Measurements from ENCODE around the gene ANKRD34A.

ANKRD34A gene

DNA sequence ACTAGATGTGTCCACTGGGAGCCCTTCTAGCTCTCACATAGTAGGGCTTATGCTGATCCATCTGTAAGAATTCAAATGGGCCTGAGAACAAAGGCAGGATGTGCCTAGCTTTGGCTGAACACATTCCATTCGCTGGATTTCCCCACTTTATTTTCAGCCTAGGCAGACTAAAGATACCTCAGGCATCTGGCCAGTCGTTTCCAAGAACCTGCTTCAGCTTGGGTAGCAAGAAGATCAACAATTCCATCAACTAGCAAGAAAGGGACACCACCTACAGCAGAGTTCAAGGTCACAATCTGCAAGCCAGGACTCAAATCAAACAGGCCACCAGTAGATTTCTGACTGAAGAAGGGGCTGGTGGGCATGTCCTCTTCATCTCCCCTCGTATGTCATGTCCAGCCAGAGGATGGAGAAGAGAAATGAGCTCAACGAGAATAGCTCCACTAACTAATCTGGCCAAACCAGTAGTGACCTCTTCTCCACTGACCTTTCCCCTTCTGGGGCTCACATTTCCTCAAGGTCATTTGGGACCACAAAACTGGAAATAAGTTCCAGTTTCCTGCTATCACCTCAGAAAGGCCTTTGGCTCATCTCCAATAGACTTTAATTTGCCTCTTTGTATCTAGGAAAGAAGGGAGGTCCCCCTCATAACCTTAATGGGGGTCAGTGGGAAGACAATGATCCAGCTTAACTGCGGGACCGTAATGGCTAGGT is 17.8 kb upstream of the ANKRD34A start:
- H3K4me1 Mint-ChIP-seq = no peaks in the 10 kb centered on the region
- ATAC-seq (no peak), DNase-seq (no peak)
- peak overlapping the region; percentile 22 to 40 for H3K4me3 Mint-ChIP-seq
- peak overlapping the region; percentile 67 to 68 for H3K27ac Mint-ChIP-seq
- no peaks in the 10 kb centered on the region for H3K9me3 Mint-ChIP-seq
- no peaks in the 10 kb centered on the region for H3K27me3 Mint-ChIP-seq

DNA sequence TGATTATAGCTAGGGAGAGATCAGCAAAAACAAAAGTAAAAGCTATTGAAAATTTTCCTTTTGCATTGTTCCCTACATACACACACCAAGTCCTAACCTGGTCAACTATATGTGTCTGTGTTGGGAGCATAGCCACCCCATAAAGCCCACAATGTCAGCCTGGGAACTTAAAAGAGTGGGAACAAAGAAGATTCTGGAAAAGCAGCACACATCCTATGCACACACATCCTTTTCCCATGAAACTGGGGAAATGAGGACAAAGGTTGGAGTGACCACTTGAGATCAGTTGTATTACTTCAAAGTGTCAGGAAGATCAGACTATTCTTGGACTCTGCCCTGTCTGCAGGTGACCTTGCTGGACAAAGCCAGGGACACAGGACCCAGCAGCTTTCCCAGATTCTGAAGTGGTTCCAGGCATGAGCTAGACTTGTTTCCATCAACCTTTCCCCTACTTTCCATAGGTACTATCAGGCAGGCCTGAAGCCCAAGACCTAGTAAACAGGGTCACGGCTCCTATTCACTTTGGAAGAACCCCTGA is 16.2 kb upstream of the ANKRD34A start:
- DNase-seq (no peak), ATAC-seq (no peak)
- Mint-ChIP-seq H3K9me3 (no peaks in the 10 kb centered on the region), H3K27me3 (no peaks in the 10 kb centered on the region), H3K27ac (peak overlapping the region in 1 of 2 donors; percentile 73), H3K4me1 (no peaks in the 10 kb centered on the region), H3K4me3 (peak overlapping the region in 1 of 2 donors; percentile 10)

GRCh38 chr1:145979746-145980456 is 15.5 kb upstream of the ANKRD34A start:
- H3K4me1 Mint-ChIP-seq = peaks cover 4% of the 10 kb centered on the region
- H3K27me3 Mint-ChIP-seq = no peaks in the 10 kb centered on the region
- H3K4me3 Mint-ChIP-seq = no peak overlapping the region
- H3K9me3 Mint-ChIP-seq = no peaks in the 10 kb centered on the region
- H3K27ac Mint-ChIP-seq = no peak overlapping the region
- DNase-seq = peak in 1 of 2 donors; percentile 47
- ATAC-seq = peak; percentile 18

DNA sequence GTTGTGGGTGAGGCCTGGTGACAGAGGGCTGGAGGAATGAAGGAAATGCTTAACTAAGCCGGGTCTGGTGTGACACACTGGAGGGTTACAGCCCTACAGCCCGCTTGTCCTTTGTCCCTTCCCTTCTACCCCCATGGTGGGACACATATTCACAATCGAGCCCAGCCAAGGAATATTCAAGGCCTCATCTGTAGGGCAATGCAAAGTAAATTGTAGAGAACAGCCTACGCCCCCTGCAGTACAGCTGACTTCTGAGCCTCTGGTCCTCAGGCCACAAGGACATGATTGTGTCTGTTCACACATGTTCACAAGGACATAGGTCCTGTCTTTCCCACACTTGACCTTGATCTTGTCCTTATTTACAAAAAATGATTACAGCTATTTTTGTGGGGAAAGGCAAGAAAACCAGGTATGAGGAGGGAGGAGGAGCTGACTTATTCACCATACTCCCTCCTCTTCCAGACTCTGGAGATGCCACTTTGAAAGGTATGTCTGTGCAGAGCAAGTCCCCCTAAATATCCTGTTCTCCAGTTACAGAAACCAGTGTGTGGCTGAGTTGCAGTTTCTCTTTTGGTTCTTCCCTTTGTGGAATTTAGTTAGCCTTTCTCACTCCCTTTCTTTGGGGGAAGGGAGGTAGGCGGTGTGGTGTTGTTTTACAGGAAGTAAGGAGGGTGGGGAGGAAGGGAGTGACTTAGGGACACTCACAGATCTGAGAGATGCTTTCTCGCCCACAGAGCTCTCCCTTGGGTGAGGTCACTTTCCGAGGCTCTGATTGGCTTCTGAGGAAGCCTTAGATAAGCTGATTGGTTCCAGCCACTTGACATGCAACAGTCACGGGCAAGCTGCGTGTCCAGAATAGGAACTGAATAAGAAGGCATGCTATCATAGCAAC is 14.7 kb upstream of the ANKRD34A start:
- Mint-ChIP-seq H3K4me1 (peaks cover 11% of the 10 kb centered on the region), H3K27ac (no peak overlapping the region), H3K4me3 (no peak overlapping the region), H3K27me3 (no peaks in the 10 kb centered on the region), H3K9me3 (no peaks in the 10 kb centered on the region)
- peak; percentile 91 for ATAC-seq
- peak; percentile 78 to 91 for DNase-seq

GRCh38 chr1:145978471-145978853 is 14.1 kb upstream of the ANKRD34A start:
- no peaks in the 10 kb centered on the region for H3K27me3 Mint-ChIP-seq

GRCh38 chr1:145977486-145978470 is 13.4 kb upstream of the ANKRD34A start:
- H3K9me3 Mint-ChIP-seq = no peaks in the 10 kb centered on the region
- peaks cover 22% of the 10 kb centered on the region for H3K4me1 Mint-ChIP-seq
- DNase-seq (peak; percentile 68 to 79), ATAC-seq (peak; percentile 42)
- no peak overlapping the region for H3K27ac Mint-ChIP-seq
- no peaks in the 10 kb centered on the region for H3K27me3 Mint-ChIP-seq
- H3K4me3 Mint-ChIP-seq = no peak overlapping the region

More at GRCh38 chr1:145978471-145978853, 14.1 kb upstream of the ANKRD34A start:
- Mint-ChIP-seq H3K4me1 (peaks cover 18% of the 10 kb centered on the region), H3K27ac (no peak overlapping the region), H3K9me3 (no peaks in the 10 kb centered on the region), H3K4me3 (no peak overlapping the region)
- ATAC-seq = no peak
- DNase-seq = no peak

DNA sequence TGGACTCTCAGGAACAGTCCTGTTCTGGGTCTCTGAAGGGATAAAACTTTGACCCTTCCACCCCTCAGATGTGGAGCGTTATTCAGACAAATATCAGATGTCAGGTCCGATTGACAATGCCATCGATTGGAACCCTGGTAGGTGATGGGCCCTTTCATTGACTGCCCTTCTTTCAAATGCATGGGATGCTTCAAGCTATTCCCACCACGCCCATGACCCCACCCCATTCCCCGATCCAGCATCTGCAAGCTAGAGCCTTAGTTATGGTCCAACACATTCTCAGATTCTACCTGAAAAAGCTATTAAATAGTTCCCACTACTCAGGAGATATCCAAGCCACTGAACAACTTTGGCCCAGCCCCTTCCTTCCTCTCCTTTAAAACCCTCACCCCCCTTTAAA is 12.6 kb upstream of the ANKRD34A start:
- no peak overlapping the region for H3K4me3 Mint-ChIP-seq
- no peak for ATAC-seq
- peaks cover 22% of the 10 kb centered on the region for H3K4me1 Mint-ChIP-seq
- H3K27me3 Mint-ChIP-seq = no peaks in the 10 kb centered on the region
- DNase-seq = no peak
- no peak overlapping the region for H3K27ac Mint-ChIP-seq
- H3K9me3 Mint-ChIP-seq = no peaks in the 10 kb centered on the region

- Mint-ChIP-seq H3K9me3 (no peaks in the 10 kb centered on the region), H3K27ac (no peak overlapping the region), H3K4me1 (peaks cover 29% of the 10 kb centered on the region)
Observed at GRCh38 chr1:145975216-145975615, 10.8 kb upstream of the ANKRD34A start.

DNA sequence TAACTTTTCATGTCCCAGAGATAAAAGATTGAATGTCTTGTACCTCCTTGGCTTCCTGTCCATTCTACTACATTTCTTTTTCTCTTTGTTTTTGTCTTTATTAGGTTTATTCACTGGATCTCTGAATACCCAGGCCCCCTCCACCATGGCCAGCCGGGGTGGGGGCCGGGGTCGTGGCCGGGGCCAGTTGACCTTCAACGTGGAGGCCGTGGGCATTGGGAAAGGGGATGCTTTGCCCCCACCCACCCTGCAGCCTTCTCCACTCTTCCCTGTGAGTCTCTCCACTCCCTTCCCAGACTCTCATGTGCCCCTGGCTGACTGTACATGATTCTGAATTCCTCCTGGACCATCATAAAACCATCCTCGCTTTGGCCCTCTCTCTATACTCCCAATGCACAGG is 10.3 kb upstream of the ANKRD34A start:
- ATAC-seq (no peak), DNase-seq (no peak)
- Mint-ChIP-seq H3K27me3 (no peaks in the 10 kb centered on the region), H3K4me3 (no peak overlapping the region), H3K9me3 (no peaks in the 10 kb centered on the region), H3K4me1 (peaks cover 29% of the 10 kb centered on the region), H3K27ac (no peak overlapping the region)

More at GRCh38 chr1:145975216-145975615, 10.8 kb upstream of the ANKRD34A start:
- no peak for ATAC-seq
- H3K4me3 Mint-ChIP-seq = no peak overlapping the region
- H3K27me3 Mint-ChIP-seq = no peaks in the 10 kb centered on the region
- DNase-seq = no peak

- Mint-ChIP-seq H3K4me3 (no peak overlapping the region), H3K9me3 (peaks cover 0 to 5% of the 10 kb centered on the region in 2 donors), H3K27ac (peak overlapping the region in 1 of 2 donors; percentile 27), H3K27me3 (no peaks in the 10 kb centered on the region), H3K4me1 (peaks cover 40% of the 10 kb centered on the region)
- DNase-seq (no peak), ATAC-seq (no peak)
Observed at GRCh38 chr1:145972580-145972979, 8.2 kb upstream of the ANKRD34A start.

DNA sequence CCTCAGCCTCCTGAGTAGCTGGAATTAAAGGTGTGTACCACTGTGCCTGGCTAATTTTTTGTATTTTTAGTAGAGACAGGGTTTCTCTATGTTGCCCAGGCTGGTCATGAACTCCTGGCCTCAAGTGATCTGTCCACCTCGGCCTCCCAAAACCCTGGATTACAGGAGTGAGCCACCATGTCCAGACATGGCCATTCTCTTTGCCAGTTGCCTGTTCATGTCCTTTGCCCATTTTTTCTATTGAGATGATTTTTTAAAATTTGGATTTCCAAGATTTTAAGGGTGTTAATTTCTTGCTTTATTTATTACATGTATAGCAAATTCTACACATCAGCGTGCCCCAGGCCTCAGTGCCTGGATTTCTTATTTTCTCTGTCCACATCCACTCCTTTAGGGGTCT is 2.9 kb upstream of the ANKRD34A start:
- no peak for DNase-seq
- Mint-ChIP-seq H3K4me1 (peaks cover 39% of the 10 kb centered on the region), H3K27ac (no peak overlapping the region), H3K9me3 (peaks cover 0 to 9% of the 10 kb centered on the region in 2 donors), H3K27me3 (no peaks in the 10 kb centered on the region), H3K4me3 (no peak overlapping the region)
- no peak for ATAC-seq

DNA sequence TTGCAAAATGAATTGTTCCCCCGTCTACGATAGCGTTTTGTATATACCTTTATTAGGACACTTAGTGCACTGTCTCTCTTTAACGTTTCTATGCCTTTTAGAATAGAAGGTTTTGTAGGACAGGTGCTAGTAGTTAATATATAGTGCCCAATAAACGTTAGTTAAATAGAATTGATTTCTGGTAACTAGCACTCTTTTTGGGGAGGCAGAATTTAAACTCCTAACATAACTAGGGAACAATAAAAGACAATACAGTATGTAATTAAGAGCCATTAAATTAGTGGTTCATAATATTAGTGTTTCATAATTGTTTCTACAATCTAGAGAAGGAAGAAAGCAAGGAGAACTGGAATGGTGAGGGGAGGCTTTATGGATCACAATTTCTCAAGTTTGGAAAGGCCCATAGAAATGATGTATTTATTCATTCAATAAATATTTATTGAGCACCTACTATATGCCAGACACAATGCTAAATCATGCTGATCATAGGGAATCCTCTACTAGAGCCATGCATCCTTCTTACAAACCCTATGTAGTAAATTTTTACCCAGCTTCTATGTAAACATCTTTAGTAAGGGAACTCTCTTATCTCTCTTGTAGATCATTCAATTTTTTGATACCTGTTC is 857 bp upstream of the ANKRD34A start:
- DNase-seq (no peak), ATAC-seq (no peak)
- peak overlapping the region; percentile 90 to 91 for H3K4me3 Mint-ChIP-seq
- H3K27ac Mint-ChIP-seq = peak overlapping the region; percentile 87 to 90
- H3K4me1 Mint-ChIP-seq = peaks cover 40% of the 10 kb centered on the region
- H3K9me3 Mint-ChIP-seq = peaks cover 0 to 9% of the 10 kb centered on the region in 2 donors
- no peaks in the 10 kb centered on the region for H3K27me3 Mint-ChIP-seq

DNA sequence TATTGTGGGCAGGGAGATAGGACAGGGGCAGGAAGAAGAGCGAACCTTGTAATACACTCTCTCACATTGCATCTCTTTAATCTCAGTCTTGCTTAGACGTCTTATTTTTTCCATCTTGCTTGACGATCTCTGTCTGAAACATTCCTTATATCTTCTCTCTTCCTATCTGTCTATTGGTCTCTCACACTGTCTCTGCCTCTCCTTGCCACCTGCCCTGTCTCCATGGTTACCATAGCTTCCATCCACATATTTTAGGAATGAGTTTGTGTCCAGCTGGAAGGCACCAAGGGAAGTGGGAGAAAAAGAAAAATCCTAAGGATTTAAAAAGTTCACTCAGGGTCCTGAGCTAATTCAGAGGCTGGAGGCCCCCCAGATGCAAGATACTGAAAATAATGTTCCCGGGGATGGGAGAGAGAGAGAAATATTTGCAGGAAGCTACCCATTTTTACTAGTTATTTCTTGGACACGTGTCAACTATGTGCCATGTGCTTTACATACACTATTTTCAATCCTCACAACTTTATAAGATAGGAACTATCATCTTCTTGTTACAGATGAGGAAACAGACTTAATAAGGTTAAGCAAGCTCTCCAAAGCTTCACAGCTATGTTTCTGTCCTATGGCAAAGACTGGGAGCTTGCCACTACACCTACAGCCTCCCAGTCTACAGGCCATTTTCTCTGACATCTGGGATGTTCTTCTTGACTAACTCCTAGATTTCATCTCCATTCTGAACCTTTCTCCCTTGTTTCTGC is 933 bp downstream of the ANKRD34A start:
- Mint-ChIP-seq H3K27ac (peak overlapping the region; percentile 21 to 87), H3K4me3 (peak overlapping the region; percentile 90 to 91), H3K27me3 (no peaks in the 10 kb centered on the region), H3K4me1 (peaks cover 52% of the 10 kb centered on the region), H3K9me3 (peaks cover 0 to 9% of the 10 kb centered on the region in 2 donors)
- ATAC-seq (no peak), DNase-seq (no peak)
